Embryonic facial prominence (tissue), 1 donor: ENCODE data around the gene CDYL.

Experiments
- DNase-seq: peaks from one replicate; pipeline ENCODE4 v3.0.0-alpha.2; 2016; ENCODE audit errors: extremely low spot score

CDYL gene

GRCh38 chr6:4883298-4883697, 107.1 kb downstream of the CDYL start:
- no peak for DNase-seq

GRCh38 chr6:4884646-4885340, 108.6 kb downstream of the CDYL start:
- no peak for DNase-seq

- no peak for DNase-seq
Observed at GRCh38 chr6:4885341-4885933, 109.2 kb downstream of the CDYL start.

GRCh38 chr6:4888841-4889240, 112.6 kb downstream of the CDYL start:
- DNase-seq, result no peak

- DNase-seq, result no peak
Observed at GRCh38 chr6:4889701-4890100, 113.5 kb downstream of the CDYL start.

- no peak for DNase-seq
Observed at GRCh38 chr6:4890191-4890590, 114.0 kb downstream of the CDYL start.

GRCh38 chr6:4890627-4891026, 114.4 kb downstream of the CDYL start:
- DNase-seq, result no peak

- no peak for DNase-seq
Observed at GRCh38 chr6:4891141-4891540, 114.9 kb downstream of the CDYL start.

- no peak for DNase-seq
Observed at GRCh38 chr6:4892785-4893485, 116.7 kb downstream of the CDYL start.

GRCh38 chr6:4894049-4894448, 117.8 kb downstream of the CDYL start:
- no peak for DNase-seq

- no peak for DNase-seq
Observed at GRCh38 chr6:4895971-4896370, 119.8 kb downstream of the CDYL start.

GRCh38 chr6:4896401-4896800, 120.2 kb downstream of the CDYL start:
- DNase-seq, result no peak

GRCh38 chr6:4899249-4900034, 123.2 kb downstream of the CDYL start:
- no peak for DNase-seq

- DNase-seq, result no peak
Observed at GRCh38 chr6:4901386-4902061, 125.3 kb downstream of the CDYL start.

- DNase-seq, result no peak
Observed at GRCh38 chr6:4902363-4902762, 126.2 kb downstream of the CDYL start.

GRCh38 chr6:4903121-4903520, 126.9 kb downstream of the CDYL start:
- no peak for DNase-seq

- DNase-seq, result no peak
Observed at GRCh38 chr6:4903751-4904370, 127.7 kb downstream of the CDYL start.

GRCh38 chr6:4904461-4905025, 128.3 kb downstream of the CDYL start:
- DNase-seq, result no peak

GRCh38 chr6:4905826-4906225, 129.6 kb downstream of the CDYL start:
- DNase-seq, result no peak

- DNase-seq, result no peak
Observed at GRCh38 chr6:4906293-4907276, 130.4 kb downstream of the CDYL start.
